HuH-7 (cell line): ENCODE measurements around the gene AUTS2.

Experiments
- DNase-seq: peaks from one replicate; pipeline ENCODE4 v3.0.0; 2011; ENCODE audit warnings: low spot score

Gene AUTS2

GRCh38 chr7:70472601-70473237 is 874.4 kb downstream of the AUTS2 start:
- no peak for DNase-seq

DNA sequence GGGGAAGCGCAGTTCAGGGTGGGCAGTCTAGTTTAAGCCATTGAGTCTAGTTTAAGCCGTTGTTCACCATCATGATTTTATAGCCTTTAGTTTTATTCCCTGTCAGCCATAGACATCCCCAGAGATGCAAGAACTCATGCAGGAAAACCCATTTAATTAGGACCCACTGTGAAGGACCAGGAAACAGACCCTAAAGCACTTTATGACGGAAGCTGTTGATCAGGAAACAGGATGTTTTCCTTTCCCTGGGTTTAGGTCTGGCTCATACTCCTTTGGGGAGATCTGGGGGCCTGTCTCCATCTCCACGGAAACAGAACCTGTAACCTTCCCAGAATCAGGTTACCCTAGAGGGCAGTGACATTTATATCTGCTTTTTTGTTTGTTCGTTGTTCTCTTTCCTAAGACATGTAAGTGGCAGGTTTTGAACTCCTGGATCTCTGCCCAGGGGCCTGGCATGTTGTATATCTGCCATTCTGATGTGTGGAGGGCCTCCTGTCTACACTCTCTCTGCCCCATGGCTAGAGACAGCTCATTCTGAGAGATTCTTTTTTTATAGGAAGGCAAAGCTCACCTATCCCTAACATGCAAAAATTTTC is 876.5 kb downstream of the AUTS2 start:
- DNase-seq, result no peak

GRCh38 chr7:70477036-70478010 is 879.0 kb downstream of the AUTS2 start:
- no peak for DNase-seq

GRCh38 chr7:70479153-70480021 is 881.1 kb downstream of the AUTS2 start:
- DNase-seq, result no peak

- DNase-seq, result no peak
Measured at GRCh38 chr7:70480927-70481569, 882.8 kb downstream of the AUTS2 start.

DNA sequence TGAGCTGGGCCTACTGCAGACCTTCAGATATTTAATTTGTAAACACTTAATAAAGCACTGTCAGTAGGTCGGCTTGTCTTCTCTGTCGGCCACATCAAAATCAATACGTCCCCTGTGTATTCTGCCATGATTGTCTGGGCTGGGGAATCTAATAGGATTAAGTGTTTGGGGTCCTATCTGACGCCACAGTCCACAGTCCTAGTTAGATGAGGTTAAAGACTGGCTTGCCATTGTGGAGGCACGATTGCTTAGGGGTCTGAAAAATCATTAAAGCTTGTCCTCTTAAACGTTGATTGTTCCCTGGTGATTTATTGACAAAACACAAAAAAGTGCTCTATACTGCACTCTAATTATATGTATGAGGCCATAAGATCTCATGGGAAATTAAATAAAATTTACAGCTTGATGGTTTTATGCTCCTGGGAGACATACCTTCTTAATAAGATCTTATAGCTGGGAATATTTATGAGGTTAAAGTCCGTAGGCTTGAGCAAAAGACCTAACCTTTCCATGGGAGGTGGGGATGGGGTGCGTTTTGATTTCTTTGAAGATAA is 883.4 kb downstream of the AUTS2 start:
- DNase-seq, result no peak

DNA sequence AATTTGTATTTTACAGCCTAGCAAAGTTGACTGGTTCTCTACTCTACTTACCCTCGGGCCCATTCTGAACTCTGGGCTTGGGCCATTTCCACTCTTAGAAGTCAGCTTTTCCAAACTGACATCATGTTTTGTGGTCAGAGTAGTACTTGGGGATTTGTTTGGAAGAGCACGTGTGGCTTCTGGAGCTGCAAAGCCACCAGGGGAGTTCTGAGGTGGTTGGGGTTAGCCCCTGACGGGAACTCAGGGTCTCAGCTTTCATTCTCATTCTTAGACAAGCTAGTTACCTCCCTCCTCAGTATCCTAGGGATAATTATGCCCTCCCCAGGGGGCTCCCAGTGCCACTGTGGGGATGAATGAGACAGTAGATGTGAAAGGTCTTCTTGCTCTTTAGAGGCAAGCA is 886.0 kb downstream of the AUTS2 start:
- no peak for DNase-seq

- DNase-seq, result no peak
Measured at GRCh38 chr7:70486977-70487376, 888.7 kb downstream of the AUTS2 start.

GRCh38 chr7:70487428-70487827 is 889.2 kb downstream of the AUTS2 start:
- DNase-seq, result no peak

DNA sequence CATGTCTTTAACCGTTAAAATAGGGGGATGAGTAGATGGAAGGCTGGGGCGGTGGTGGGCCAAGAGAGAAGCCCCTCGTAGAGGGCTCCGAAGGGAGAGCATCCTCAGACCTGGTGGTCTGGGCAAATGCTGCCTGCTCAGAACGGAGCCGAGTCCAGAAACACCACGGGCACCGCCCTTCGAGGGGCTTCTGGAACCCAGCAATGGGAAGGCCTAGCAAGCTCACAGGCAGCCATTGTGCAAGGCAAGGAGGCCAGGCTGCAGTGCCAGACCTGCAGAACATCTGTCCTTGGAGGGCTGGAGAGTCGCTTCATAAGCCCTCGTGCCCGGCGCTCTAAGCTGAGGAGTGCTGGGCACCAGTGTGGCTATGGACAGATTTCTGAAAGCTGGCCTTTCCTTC is 889.6 kb downstream of the AUTS2 start:
- no peak for DNase-seq

DNA sequence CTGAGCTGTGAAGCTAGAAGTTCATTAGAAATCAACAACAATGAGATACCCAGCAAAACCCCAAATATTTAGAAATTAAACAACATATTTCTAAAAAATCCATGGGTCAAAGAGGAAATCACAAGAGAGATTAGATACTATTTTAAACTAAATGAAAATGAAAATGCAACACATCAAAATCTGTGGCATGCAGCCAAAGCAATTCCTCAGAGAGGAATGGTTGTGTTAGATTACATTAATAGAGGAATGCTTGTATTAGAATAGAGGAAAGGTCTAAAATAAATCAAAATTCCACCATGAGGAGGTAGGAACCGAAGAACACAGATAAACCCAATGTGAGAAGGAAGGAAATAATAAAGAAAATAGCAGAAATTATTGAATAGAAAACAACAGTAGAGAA is 891.5 kb downstream of the AUTS2 start:
- DNase-seq, result no peak

- no peak for DNase-seq
Measured at GRCh38 chr7:70492625-70493024, 894.4 kb downstream of the AUTS2 start.

GRCh38 chr7:70494225-70495032 is 896.2 kb downstream of the AUTS2 start:
- no peak for DNase-seq

DNA sequence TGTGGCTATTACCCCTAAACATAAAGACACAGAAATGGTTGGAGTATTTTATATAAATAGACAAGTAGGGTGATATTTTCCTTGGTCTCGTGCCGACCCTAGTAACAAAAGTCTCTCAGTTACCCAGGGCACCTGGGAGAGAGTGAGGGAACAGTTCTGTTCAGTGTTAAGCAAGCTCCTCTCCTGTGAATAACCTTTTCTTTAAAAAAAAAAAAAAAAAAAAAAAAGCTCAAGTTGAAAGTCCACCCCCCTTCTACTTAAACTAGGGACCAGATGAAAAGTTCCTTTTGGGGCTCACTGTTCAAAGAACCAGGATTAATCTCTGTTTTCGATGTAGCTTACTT is 896.7 kb downstream of the AUTS2 start:
- no peak for DNase-seq

GRCh38 chr7:70497793-70498192 is 899.5 kb downstream of the AUTS2 start:
- DNase-seq, result no peak

GRCh38 chr7:70498232-70498992 is 900.1 kb downstream of the AUTS2 start:
- DNase-seq, result no peak

- no peak for DNase-seq
Measured at GRCh38 chr7:70500261-70500660, 902.0 kb downstream of the AUTS2 start.

GRCh38 chr7:70502117-70502863 is 904.0 kb downstream of the AUTS2 start:
- no peak for DNase-seq

GRCh38 chr7:70504254-70504653 is 906.0 kb downstream of the AUTS2 start:
- DNase-seq, result no peak
